H1 (cell line): ENCODE data around the gene MBOAT1. TPM values are rescaled to one million over a fixed set of nuclear protein-coding genes. Genes with fewer than 3 reads are reported as not detected.

ENCODE experiments used
- CTCF ChIA-PET: fragments of 300-600 bp; sonication (Branson Sonifier 250); formaldehyde crosslinking; loops from one replicate; lab custom pipeline; 2021; ENCODE audit not compliant: partially characterized antibody; lab: Charles Lee
- POLR2A ChIA-PET: fragments of 300-600 bp; sonication (Branson Sonifier 250); formaldehyde crosslinking; loops from one replicate; lab custom pipeline; 2021; ENCODE audit warnings: inconsistent platforms; ENCODE audit not compliant: partially characterized antibody; lab: Charles Lee
- DNase-seq, 2 experiments: peaks; one replicate each; pipeline versions ENCODE4 v3.0.0 to v3.0.0-alpha.2; 2010 to 2022; ENCODE audit warnings: low spot score in 2 of 2, low read depth in 1 of 2, mixed read lengths in 1 of 2
- FAIRE-seq: peaks from 2 replicates; lab custom pipeline; 2011; peaks lifted over from hg19 to GRCh38; lab: Jason Lieb, UNC
- H2AFZ ChIP-seq: 2 replicates; pipeline ENCODE4 v1.8.1; 2012; ENCODE audit warnings: low read length, inconsistent platforms
- H2AK5ac ChIP-seq: 2 replicates; pipeline ENCODE4 v1.6.1; 2013; ENCODE audit warnings: low read depth, low read length
- H2BK120ac ChIP-seq: replicated peaks from 2 replicates; pipeline ENCODE3; 2013; ENCODE audit warnings: low read depth, low read length, inconsistent platforms
- H2BK12ac ChIP-seq: 2 replicates; pipeline ENCODE4 v1.6.1; 2013; ENCODE audit warnings: low read depth, low read length
- H2BK15ac ChIP-seq: 2 replicates; pipeline ENCODE4 v1.6.1; 2013; ENCODE audit warnings: low read length
- H2BK20ac ChIP-seq: 2 replicates; pipeline ENCODE4 v1.6.1; 2013; ENCODE audit warnings: low read length
- H2BK5ac ChIP-seq: 2 replicates; pipeline ENCODE4 v1.6.1; 2013; ENCODE audit warnings: low read depth, low read length
- H3K14ac ChIP-seq: 2 replicates; pipeline ENCODE4 v1.6.1; 2013; ENCODE audit warnings: inconsistent platforms; ENCODE audit not compliant: insufficient read length
- H3K18ac ChIP-seq: 2 replicates; pipeline ENCODE4 v1.6.1; 2013; ENCODE audit warnings: low read length; ENCODE audit errors: extremely low read depth
- H3K23ac ChIP-seq: 2 replicates; pipeline ENCODE4 v1.6.1; 2013; ENCODE audit warnings: inconsistent platforms; ENCODE audit not compliant: insufficient read length
- H3K23me2 ChIP-seq: 2 replicates; pipeline ENCODE4 v1.6.1; 2013; ENCODE audit warnings: low read depth, low read length
- H3K27ac ChIP-seq: 2 replicates; pipeline ENCODE4 v1.6.1; 2011; ENCODE audit warnings: low read depth, low read length, inconsistent platforms
- H3K27me3 ChIP-seq, 4 experiments: replicated peaks in 1 of 4; 1 replicate in 1 of 4; 2 replicates in 3 of 4; pipeline versions ENCODE4 v1.6.1 to v1.8.1; 2011 to 2013; ENCODE audit warnings: low read length in 3 of 4, mild to moderate bottlenecking in 3 of 4, inconsistent platforms in 2 of 4, mixed read lengths in 2 of 4, moderate library complexity in 1 of 4; ENCODE audit not compliant: control insufficient read depth in 3 of 4, insufficient read depth in 3 of 4; ENCODE audit errors: extremely low read depth in 1 of 4
- H3K36me3 ChIP-seq, 4 experiments: 2 replicates each; pipeline versions ENCODE4 v1.6.1 to v1.8.1; 2011 to 2013; ENCODE audit warnings: mild to moderate bottlenecking in 4 of 4, low read length in 3 of 4, moderate library complexity in 2 of 4, control low read depth in 1 of 4, inconsistent platforms in 1 of 4; ENCODE audit not compliant: insufficient read depth in 4 of 4, control insufficient read depth in 2 of 4
- H3K4ac ChIP-seq: replicated peaks from 2 replicates; pipeline ENCODE3; 2013; ENCODE audit warnings: low read length, low read depth, mixed read lengths, inconsistent platforms; ENCODE audit not compliant: insufficient read length
- H3K4me1 ChIP-seq, 4 experiments: replicated peaks in 1 of 4; 1 replicate in 1 of 4; 2 replicates in 3 of 4; pipeline versions ENCODE4 v1.6.1 to v1.8.1; 2011 to 2013; ENCODE audit warnings: low read length in 3 of 4, inconsistent platforms in 2 of 4, mixed read lengths in 1 of 4; ENCODE audit not compliant: insufficient read depth in 4 of 4, control insufficient read depth in 3 of 4
- H3K4me2 ChIP-seq, 2 experiments: 2 replicates each; pipeline versions ENCODE4 v1.6.1 to v1.8.1; 2011 to 2013; ENCODE audit warnings: low read depth in 2 of 2, low read length in 2 of 2, control low read depth in 1 of 2, inconsistent platforms in 1 of 2, mild to moderate bottlenecking in 1 of 2; ENCODE audit not compliant: insufficient read depth in 1 of 2
- H3K4me3 ChIP-seq, 4 experiments: fragments of 200-600, 300-600 bp in 1 of 4; sonication (generic), shearing (Covaris generic), sonication (Bioruptor Twin) in 1 of 4; 2 replicates each; pipeline versions ENCODE4 v1.5.1 to v1.8.1; 2011 to 2016; ENCODE audit warnings: low read length in 4 of 4, low read depth in 3 of 4, control low read depth in 2 of 4, inconsistent platforms in 2 of 4, mild to moderate bottlenecking in 2 of 4, mixed read lengths in 1 of 4, moderate library complexity in 1 of 4; ENCODE audit not compliant: insufficient read depth in 2 of 4; ENCODE audit errors: extremely low read depth in 1 of 4
- H3K56ac ChIP-seq: replicated peaks from 2 replicates; pipeline ENCODE3; 2013; ENCODE audit warnings: low read depth, mild to moderate bottlenecking, mixed read lengths, low read length, inconsistent platforms; ENCODE audit not compliant: insufficient read length
- H3K79me1 ChIP-seq: 2 replicates; pipeline ENCODE4 v1.6.1; 2013; ENCODE audit warnings: low read depth, low read length, control low read depth
- H3K79me2 ChIP-seq, 2 experiments: 2 replicates each; pipeline versions ENCODE4 v1.6.1 to v1.8.1; 2012 to 2013; ENCODE audit warnings: low read length in 2 of 2, mild to moderate bottlenecking in 2 of 2, inconsistent platforms in 1 of 2; ENCODE audit not compliant: insufficient read depth in 2 of 2, control insufficient read depth in 1 of 2
- H3K9ac ChIP-seq, 4 experiments: replicated peaks in 1 of 4; 1 replicate in 1 of 4; 2 replicates in 3 of 4; pipeline versions ENCODE4 v1.6.1 to v1.8.1; 2011 to 2013; ENCODE audit warnings: low read depth in 3 of 4, low read length in 3 of 4, control low read depth in 2 of 4, mild to moderate bottlenecking in 2 of 4, moderate library complexity in 2 of 4, inconsistent platforms in 1 of 4; ENCODE audit errors: extremely low read depth in 1 of 4
- H3K9me3 ChIP-seq, 2 experiments: 2 replicates each; pipeline versions ENCODE4 v1.6.1 to v1.8.1; 2012 to 2013; ENCODE audit warnings: mild to moderate bottlenecking in 2 of 2, moderate library complexity in 2 of 2, control low read depth in 1 of 2, inconsistent platforms in 1 of 2, low read depth in 1 of 2, low read length in 1 of 2, mixed read lengths in 1 of 2; ENCODE audit not compliant: insufficient read depth in 2 of 2
- H4K20me1 ChIP-seq, 2 experiments: replicated peaks in 1 of 2; 2 replicates each; pipeline versions ENCODE3 to v1.8.1; 2011 to 2013; ENCODE audit warnings: inconsistent platforms in 2 of 2, low read length in 2 of 2, mild to moderate bottlenecking in 1 of 2; ENCODE audit not compliant: insufficient read depth in 2 of 2, control insufficient read depth in 1 of 2
- H4K5ac ChIP-seq: 2 replicates; pipeline ENCODE4 v1.6.1; 2013; ENCODE audit warnings: low read length, low read depth, mixed read lengths, inconsistent platforms; ENCODE audit not compliant: insufficient read length
- H4K8ac ChIP-seq: 2 replicates; pipeline ENCODE4 v1.8.0; 2013; ENCODE audit warnings: mild to moderate bottlenecking, moderate library complexity, low read length, inconsistent platforms; ENCODE audit not compliant: insufficient read depth; ENCODE audit errors: extremely low read depth
- H4K91ac ChIP-seq: replicated peaks from 2 replicates; pipeline ENCODE3; 2013; ENCODE audit warnings: low read length, mixed read lengths, inconsistent platforms; ENCODE audit not compliant: insufficient read length
- ASH2L ChIP-seq: fragments of 200-600, 300-600 bp; sonication (generic); IDR thresholded peaks from one replicate; pipeline ENCODE4 v1.7.1; 2017; ENCODE audit warnings: low read length
- CHD1 ChIP-seq: IDR thresholded peaks from 2 replicates; pipeline ENCODE4 v1.6.1; 2012; ENCODE audit warnings: low read depth, low read length, improper control_type of control experiment
- E2F6 ChIP-seq: IDR thresholded peaks from 2 replicates; pipeline ENCODE4 v1.6.1; 2012; ENCODE audit warnings: inconsistent platforms
- HDAC2 ChIP-seq, 2 experiments: fragments of 300-600 bp in 1 of 2; sonication (generic) in 1 of 2; IDR thresholded peaks; 2 replicates each; pipeline ENCODE4 v1.6.1; 2011 to 2012; ENCODE audit warnings: low read depth in 2 of 2, low read length in 2 of 2, mild to moderate bottlenecking in 2 of 2, moderate library complexity in 2 of 2, borderline replicate concordance in 1 of 2, inconsistent platforms in 1 of 2
- JUN ChIP-seq: IDR thresholded peaks from 2 replicates; pipeline ENCODE4 v1.6.1; 2011; ENCODE audit warnings: low read depth, mild to moderate bottlenecking, improper control_type of control experiment, low read length
- KDM1A ChIP-seq: fragments of 200-600, 300-600 bp; sonication (generic); IDR thresholded peaks from 2 replicates; pipeline ENCODE4 v1.7.1; 2016; ENCODE audit warnings: mild to moderate bottlenecking, low read length, borderline replicate concordance
- KDM4A ChIP-seq: IDR thresholded peaks from one replicate; pipeline ENCODE4 v1.7.1; 2012; ENCODE audit warnings: low read depth, mild to moderate bottlenecking, moderate library complexity, low read length, inconsistent platforms; ENCODE audit not compliant: severe bottlenecking
- KDM5A ChIP-seq: fragments of 200-600 bp; IDR thresholded peaks from 2 replicates; pipeline ENCODE4 v1.7.1; 2012; ENCODE audit warnings: mild to moderate bottlenecking, low read length, inconsistent platforms, mixed read lengths
- RAD21 ChIP-seq, 2 experiments: IDR thresholded peaks in 1 of 2; conservative IDR thresholded peaks in 1 of 2; 2 replicates each; pipeline ENCODE4 v1.6.1; 2011; ENCODE audit warnings: low read depth in 2 of 2, low read length in 2 of 2, improper control_type of control experiment in 1 of 2, inconsistent platforms in 1 of 2, mild to moderate bottlenecking in 1 of 2, moderate library complexity in 1 of 2
- RXRA ChIP-seq: IDR thresholded peaks from 2 replicates; pipeline ENCODE4 v1.6.1; 2011; ENCODE audit warnings: low read depth, mild to moderate bottlenecking, low read length, moderate library complexity; ENCODE audit not compliant: insufficient read depth
- SIX5 ChIP-seq: IDR thresholded peaks from 2 replicates; pipeline ENCODE4 v1.6.1; 2011; ENCODE audit warnings: mild to moderate bottlenecking, low read depth, low read length
- SP1 ChIP-seq: IDR thresholded peaks from 2 replicates; pipeline ENCODE4 v1.6.1; 2011; ENCODE audit warnings: low read depth, low read length
- TCF12 ChIP-seq: IDR thresholded peaks from 2 replicates; pipeline ENCODE4 v1.6.1; 2011; ENCODE audit warnings: low read depth, mild to moderate bottlenecking, low read length
- TEAD4 ChIP-seq: IDR thresholded peaks from 2 replicates; pipeline ENCODE4 v1.6.1; 2012; ENCODE audit warnings: low read depth, low read length, inconsistent platforms, mixed read lengths
- WGBS, 2 experiments: shearing (Covaris generic) in 1 of 2; methylation state at CpG; one replicate each; pipeline versions ENCODE4 v1.1.6 to v1.1.7; 2013 to 2015; ENCODE audit warnings: low lambda C conversion rate in 2 of 2, mixed read lengths in 2 of 2, inconsistent platforms in 1 of 2, low coverage in 1 of 2, missing lambda C conversion rate in 1 of 2; ENCODE audit not compliant: insufficient replicate concordance in 2 of 2, insufficient coverage in 1 of 2, insufficient read length in 1 of 2; ENCODE audit errors: extremely low coverage in 1 of 2, missing lambda C conversion rate in 1 of 2; 5-methylcytosine and 5-hydroxymethylcytosine counted together
- polyA plus RNA-seq, 7 experiments: library from polyadenylated mRNA; depleted of rRNA in 3 of 7; stranded (reverse) in 5 of 7; unstranded in 2 of 7; fragments of >200 nt in 5 of 7; fragments of 200-250 nt in 2 of 7; gene quantifications; 1 replicate in 5 of 7; 2 replicates in 1 of 7; 4 replicates in 1 of 7; pipeline versions ENCODE4 v1.2.1 to v1.2.3, GENCODE V29; 2011 to 2013; ENCODE audit warnings: missing spikeins in 2 of 7, mixed read lengths in 2 of 7
- total RNA-seq: library from RNA; stranded (reverse); fragmentation: NEBNext Ultra II Directional; extraction: Animal tissue kit (Norgen Biotek cat#: 25700); gene quantifications from 2 replicates; pipeline ENCODE4 v1.2.1, GENCODE V29; 2021

The MBOAT1 gene
- total and polyA plus RNA-seq, 2 of the 8 experiments (the other 6 are each of a cell fraction or from before 2014, with no cell fraction given) = 4.9 to 19.5 TPM

GRCh38 chr6:20134613-20135012 lies 77.7 kb downstream of the MBOAT1 start:
- no peaks in the 10 kb centered on the region for H3K23me2 ChIP-seq
- no peaks in the 10 kb centered on the region for H3K9me3 ChIP-seq
- H3K56ac ChIP-seq = no peak overlapping the region
- H2BK5ac ChIP-seq = no peak overlapping the region
- no peak overlapping the region for H3K14ac ChIP-seq
- no peak overlapping the region for H4K91ac ChIP-seq
- no peaks in the 10 kb centered on the region; the same call in 1 of the 2 replicates for H3K79me1 ChIP-seq
- no peaks in the 10 kb centered on the region for H4K20me1 ChIP-seq
- H2BK15ac ChIP-seq = no peak overlapping the region
- no peaks in the 10 kb centered on the region for H3K79me2 ChIP-seq
- no peak overlapping the region for H3K27ac ChIP-seq
- H2BK20ac ChIP-seq = no peak overlapping the region
- no peak overlapping the region for H2AK5ac ChIP-seq
- H3K4ac ChIP-seq = no peak overlapping the region
- no peak overlapping the region for H3K23ac ChIP-seq
- no peaks in the 10 kb centered on the region; a peak in 1 of 8 replicates for H3K36me3 ChIP-seq
- no peak overlapping the region for H2BK120ac ChIP-seq
- FAIRE-seq = no peak
- no peak overlapping the region for H4K8ac ChIP-seq
- H2AFZ ChIP-seq = no peak overlapping the region
- no peak overlapping the region for H3K4me3 ChIP-seq
- H4K5ac ChIP-seq = no peak overlapping the region
- ChIA-PET POLR2A (interaction anchor here (1.2 kb wide), 1 partner anchor 8 kb away, joined by 3 read pairs; no protein-coding TSS in a partner anchor), CTCF (interaction anchor here (0.6 to 2.8 kb wide), 2 partner anchors 8 to 40 kb away, joined by 3 to 18 read pairs; no protein-coding TSS in a partner anchor)
- no peak overlapping the region for H3K18ac ChIP-seq
- no peak overlapping the region for H2BK12ac ChIP-seq
- H3K27me3 ChIP-seq = no peaks in the 10 kb centered on the region
- 71% methylated on average over 1 of the region's 1 CpG; no CpG with 5 or more reads in 1 of the 2 experiments for WGBS, 2 experiments
- no peaks in the 10 kb centered on the region for H3K4me1 ChIP-seq
- H3K4me2 ChIP-seq = no peak overlapping the region
- H3K9ac ChIP-seq = no peak overlapping the region
- DNase-seq = no peak
- TF ChIP-seq TCF12 (no peak), SIX5 (no peak), KDM4A (no peak), JUN (no peak), CHD1 (no peak), RAD21 (IDR thresholded peaks at IDR 0.05 in 1 of 2, conservative IDR thresholded peaks at IDR 0.05 in 1 of 2; ENCODE audit: low read depth in 2 of 2, low read length in 2 of 2) (no peak), RXRA (no peak), ASH2L (no peak), SP1 (no peak), KDM5A (no peak), E2F6 (no peak), HDAC2 (IDR thresholded peaks at IDR 0.05; ENCODE audit: borderline replicate concordance in 1 of 2, low read depth in 2 of 2, low read length in 2 of 2) (no peak), KDM1A (no peak), TEAD4 (no peak)
